ENCODE measurements around the gene WWC2.

GRCh38 chr4:183262776-183263100 is 163.7 kb downstream of the WWC2 start:
- TF ChIP-seq CTCF (IDR thresholded peaks at IDR 0.05), result no peak
- TF ChIP-seq POLR2A (IDR thresholded peaks at IDR 0.05), result no peak
- no peak for TF ChIP-seq EP300 (IDR thresholded peaks at IDR 0.05)
